NCI-H345 treated with DMSO at 0.1 percent for 48 hours (cell line): ENCODE data around the gene EMID1.

Experiments used
- DNase-seq: peaks from one replicate; lab custom pipeline; 2025; ENCODE audit not compliant: unreplicated experiment; lab: John Stamatoyannopoulos, UW

Gene EMID1

DNA sequence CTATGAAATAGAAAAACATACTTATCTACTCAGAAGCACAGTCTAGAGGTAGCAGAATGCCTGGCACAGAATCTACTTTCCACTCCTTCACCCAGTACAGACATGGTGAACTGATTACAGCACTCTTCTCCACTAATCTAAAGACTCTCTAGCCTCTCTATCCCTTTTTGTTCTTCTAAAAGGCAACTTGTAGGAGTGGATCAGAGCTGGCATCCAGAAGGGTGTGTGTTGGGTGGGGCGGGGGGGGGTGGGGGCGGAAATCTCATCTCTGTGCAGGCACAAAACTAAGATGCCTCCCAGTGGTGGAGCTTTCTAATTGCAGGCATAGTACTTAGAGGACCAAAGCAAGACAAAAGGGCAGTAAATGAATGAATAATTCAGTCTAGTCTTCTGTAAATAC is 11.5 kb upstream of the EMID1 start:
- DNase-seq = no peak

DNA sequence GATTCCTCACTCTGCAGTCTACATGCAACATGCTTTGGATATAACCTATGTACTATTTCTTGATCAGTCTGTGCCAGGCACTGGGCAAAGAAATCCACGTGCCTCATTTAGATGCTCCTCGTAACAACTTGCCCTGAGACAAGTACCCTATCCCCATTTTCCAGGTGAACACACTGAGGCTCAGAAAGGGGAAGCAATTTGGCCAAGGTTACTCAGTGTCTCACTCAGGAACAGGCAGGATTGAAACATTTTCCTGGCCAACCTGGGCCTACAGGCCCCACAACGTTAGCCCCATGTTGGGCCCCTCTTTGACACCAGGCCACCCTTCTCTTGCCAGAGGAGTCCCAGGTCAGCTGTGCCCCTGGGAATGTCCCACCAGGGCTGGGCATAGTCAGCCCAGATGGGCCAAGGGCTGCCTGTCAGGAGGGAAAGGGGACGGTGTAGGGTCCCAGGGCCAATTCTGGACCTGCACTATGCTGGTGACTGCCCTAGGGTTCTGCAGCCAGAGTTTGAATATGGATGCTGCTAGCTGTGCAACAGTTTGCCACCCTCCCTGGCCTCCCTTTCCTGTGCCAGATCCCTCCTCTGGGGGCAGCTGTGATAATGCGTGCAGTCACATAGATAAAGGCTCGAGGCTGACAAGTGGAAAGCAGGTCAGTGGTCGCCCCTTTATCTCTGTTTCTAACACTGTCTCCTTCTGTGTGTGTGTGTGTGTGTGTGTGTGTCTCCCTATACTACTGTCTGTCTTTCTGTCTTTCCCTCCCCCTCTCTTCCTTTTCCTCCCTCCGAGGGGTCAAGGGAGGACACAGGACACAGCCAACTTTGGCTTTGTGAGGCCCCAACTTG is 10.4 kb upstream of the EMID1 start:
- no peak for DNase-seq

DNA sequence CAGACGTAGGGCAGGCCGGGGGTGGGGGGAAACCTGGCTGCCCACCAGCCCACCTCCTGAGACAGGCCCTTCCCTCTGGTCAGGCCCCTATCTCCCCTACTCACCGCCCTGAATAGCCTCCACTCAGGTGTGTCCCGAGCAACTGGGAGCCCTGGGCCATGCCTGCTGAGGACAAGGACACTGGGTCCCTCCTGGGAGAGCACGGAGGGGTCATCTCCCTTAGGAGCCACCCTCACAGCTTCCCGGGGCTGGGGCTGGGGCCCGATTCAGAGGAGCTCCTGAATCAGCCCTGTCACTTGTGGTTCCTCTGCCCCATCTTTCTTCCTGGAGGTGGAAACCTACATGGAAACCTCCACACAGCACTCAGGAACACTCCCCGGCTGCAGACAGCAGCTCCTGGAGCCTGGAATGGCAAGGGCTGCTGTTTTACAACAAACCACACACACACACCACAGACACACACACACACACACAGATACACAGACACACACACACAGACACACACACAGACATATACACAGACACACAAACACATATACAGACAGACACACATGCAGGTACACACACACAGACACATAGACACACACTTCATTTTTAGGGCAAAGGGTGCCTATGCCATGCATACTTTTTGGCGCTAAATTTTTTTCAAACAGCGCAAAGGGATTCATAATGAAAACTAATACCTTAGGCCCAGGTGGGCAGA is 9.6 kb upstream of the EMID1 start:
- DNase-seq = no peak

DNA sequence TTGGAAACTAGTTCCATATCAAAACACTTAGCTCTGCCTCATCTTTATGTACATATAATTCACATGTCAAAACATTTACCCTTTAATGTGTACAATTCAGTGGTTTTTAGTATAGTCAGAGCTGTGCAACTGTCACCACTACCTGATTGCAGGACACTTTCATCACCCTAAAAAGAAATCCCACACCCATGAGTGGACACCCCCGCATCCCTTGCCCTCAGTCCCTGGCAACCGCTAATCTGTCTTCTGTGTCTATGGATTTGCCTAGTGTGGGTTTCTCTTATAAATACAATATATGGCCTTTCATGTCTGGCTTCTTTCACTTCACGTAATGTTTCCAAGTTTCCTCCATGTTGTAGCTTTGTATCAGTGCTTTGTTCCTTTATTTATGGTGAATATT is 8.6 kb upstream of the EMID1 start:
- no peak for DNase-seq

DNA sequence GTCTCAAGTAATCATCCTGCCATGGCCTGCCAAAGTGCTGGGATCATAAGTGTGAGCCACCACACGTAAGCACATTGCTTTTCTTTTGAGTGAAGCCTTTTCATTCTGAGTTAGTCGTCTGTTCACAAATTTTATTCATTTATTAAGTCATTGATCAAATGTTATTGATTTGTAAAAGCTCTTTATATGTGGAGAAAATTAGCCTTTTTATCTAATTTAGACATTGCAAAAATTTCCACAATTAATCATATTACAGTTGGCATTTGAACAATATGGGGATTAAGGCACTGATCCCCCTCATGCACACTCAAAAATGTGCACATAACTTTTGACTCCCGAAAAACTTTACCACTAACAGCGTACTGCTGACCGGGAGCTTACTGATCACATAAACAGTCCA is 7.5 kb upstream of the EMID1 start:
- DNase-seq = no peak

DNA sequence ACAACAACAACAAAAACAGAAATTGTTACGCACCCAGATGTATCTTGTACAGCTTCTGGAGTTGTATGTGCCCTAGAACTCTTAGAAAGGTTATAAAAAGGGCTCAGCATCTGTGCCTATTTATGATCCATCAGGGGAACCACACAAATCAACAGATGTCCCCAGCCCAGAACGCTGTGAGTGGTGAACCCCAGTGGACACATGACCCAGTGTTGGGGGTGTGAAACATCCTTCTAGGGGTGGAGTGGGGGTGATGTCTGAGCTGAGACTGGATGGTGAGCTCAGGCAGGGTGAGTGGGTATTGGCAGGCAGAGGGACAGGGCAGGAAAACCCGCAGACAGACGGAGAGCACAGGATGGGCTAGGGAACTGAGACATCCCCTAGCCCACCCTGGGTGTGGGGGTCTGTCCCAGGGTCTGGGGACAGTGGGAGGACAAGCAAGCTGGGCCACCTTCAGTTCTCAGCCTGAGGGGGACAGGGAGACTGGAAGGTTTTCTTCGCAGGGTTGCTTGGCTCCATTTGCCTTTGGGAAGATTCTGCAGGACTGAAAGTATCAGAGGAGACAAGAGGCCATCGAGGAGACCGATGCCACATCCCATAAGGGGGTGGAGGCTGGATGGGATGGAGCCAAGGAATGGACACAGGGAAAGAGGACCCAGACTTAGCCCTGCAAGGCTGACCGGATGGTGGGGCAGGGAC is 5.8 kb upstream of the EMID1 start:
- DNase-seq = no peak

DNA sequence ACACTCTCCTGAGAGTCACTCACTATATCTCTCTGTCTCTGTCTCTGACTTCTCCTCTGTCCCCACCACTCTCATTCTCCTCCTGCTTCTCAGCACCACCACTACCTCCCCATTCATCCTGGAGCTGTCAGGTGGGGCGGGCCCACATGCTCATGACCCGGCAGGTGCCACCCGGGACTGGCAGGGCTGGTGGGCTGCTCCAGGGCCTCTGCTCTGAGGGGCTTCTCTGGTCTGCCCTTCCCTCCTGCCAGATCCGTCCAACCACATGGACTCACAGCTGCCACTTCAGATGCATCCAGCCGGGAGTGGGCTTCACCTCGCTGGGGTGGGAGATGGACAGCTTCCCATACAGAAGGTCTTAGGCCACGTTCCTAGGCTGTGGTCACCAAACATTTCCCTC is 4.8 kb upstream of the EMID1 start:
- no peak for DNase-seq

DNA sequence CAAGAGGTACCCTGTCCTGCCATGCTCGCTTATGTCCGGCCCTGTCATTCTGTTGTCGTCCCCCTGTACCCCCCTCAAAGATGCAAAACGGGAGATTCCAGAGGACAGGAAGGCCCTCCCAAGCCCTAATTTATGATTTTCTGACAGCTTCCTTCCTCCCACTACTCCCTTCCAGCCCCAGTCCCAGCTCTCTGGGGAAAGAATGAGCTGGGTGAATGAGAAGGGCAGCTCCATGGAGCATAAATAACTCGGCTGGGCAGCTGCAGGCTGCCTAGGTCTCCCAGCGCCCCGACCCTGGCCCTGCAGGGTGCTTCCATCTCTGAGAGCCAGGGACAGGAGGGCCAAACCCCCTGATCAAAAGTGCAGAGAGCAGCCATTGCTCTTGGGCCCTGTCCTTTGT is 3.9 kb upstream of the EMID1 start:
- DNase-seq = no peak

DNA sequence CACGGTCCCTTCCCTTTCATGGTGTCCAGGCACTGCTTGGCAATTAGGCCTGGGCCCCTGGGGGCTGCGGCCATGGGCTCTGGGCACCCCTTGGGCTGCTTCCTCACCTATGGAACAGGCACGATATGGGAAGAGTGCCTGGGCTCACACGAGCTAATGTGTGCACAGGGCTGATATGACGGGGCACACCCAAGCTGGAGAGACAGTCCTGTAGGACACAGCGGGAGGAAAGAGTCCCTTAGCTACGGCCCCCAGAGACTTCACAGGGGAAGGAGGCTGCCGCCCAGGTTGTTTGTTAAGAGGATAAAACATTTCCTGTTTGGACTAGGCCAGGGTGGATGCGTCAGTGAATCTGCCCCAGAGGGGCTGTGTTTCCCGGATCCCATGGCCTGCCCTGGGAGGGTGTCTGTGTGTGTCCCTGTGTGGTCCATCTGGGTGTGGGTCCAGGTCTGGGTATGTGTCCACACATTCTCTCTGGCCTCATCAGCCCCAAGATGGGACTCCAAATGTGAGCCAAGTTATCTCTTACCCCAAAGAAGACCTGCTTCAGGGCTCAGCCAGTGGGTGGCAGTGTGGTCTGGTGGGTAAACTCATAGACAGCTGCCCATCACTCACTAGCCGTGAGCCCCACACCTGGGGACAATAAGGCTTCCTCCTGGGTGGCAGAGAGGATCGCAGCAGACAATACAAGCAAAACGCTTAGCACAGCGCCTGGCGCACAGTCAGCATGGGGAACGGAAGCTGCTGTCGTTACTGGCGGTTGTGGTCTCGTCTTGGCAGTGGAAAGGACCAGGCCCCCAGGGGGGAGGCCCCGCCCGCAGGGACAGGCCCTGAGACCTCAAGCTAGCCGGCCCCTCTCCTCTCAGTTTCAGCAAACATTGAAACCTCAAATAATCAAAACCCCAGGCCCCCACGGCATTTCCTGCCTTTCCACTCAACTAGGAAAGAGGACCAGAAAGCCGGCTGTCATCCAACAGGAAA is 3.2 kb upstream of the EMID1 start:
- no peak for DNase-seq

DNA sequence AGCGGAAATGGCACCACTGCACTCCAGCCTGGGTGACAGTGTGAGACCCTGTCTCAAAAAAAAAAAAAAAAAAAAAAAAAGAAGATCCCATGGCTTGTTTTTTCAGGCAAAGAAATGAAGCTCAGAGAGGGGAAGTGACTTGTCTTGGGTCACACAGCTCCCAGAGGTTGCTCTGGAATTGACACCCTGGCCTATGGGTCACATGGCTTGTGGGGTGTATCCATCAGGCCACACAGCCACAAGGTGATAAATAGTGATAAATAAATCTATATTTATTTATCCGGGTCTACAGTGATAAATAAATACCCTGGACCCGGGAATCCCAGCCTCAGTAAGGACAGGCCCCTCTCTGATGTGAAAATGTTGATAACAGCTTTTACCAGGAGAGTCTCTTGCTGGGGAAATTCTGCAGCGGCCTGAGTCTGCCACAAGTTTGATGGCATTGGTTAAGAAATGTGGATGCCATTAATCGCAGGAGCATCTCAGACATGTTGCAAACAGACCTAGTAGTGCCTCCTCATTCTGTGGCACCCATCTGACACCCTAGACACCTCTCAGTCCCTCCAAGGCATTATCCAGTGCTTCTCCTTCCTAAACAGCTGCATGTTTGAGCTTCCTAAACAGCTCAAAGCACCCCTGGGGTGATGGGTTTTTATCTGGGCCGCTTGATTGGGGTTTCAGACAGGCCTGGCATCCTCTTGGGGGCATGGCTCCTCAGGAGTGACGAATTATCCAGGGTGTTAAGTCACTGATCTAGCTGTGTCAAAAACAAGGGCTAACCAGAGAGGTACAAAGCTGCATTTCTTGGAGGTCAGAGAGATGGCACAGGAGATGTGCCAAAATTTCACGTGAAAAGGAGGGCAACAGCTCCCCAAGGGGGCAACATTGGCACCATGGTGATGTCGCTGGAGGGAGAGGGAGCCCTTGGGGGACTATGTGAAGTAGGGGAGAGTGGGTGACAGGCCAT is 1.9 kb upstream of the EMID1 start:
- no peak for DNase-seq

DNA sequence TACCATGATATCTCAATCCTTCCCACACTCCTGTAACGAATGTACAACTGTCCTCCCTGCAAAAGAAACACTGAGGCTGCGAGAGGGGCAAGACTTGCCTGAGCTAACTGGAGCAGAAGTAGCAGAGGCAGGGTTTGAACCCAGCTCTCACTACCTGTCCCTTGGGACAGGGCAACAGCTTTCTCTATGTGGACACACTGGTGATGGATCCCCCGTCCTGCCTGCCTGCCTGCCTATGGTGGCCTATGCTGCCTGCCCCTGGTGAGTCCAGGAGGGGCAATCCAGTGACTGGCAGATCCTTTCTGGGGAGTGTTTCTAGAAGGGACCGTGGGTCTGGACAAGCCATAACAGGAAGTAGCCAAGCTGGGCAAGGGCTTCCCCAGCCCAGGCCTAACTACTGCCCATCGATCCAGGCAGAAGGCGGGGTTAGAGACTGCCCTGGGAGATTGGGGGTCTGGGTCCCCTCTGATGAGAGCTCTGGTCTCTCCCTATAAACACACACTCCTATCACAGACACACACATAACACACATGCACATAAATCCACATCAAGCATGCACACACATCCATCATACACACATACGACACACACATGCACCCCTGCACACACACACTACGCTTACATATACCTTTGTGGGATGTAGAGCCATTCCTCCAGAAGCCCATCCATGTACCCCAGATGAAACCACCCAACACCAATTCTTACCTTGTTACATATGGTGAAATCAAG is 1.1 kb upstream of the EMID1 start:
- DNase-seq = no peak

DNA sequence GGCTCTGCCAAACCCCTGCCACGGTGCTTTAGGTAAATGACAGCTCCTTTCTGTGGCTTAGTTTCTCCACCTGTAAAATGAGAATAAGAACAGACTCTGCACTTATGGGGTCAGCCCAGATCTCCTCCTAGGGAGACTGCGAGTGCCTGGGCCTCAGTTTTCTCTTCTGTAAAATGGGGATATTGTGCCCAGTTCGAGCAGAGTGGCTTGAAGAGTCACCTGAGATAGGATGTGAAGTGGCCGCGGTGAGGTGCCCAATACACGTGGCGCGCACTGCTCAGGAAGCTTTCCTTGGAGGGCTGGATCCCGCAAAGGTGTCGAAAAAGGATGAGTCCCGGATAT is 473 bp upstream of the EMID1 start:
- no peak for DNase-seq

DNA sequence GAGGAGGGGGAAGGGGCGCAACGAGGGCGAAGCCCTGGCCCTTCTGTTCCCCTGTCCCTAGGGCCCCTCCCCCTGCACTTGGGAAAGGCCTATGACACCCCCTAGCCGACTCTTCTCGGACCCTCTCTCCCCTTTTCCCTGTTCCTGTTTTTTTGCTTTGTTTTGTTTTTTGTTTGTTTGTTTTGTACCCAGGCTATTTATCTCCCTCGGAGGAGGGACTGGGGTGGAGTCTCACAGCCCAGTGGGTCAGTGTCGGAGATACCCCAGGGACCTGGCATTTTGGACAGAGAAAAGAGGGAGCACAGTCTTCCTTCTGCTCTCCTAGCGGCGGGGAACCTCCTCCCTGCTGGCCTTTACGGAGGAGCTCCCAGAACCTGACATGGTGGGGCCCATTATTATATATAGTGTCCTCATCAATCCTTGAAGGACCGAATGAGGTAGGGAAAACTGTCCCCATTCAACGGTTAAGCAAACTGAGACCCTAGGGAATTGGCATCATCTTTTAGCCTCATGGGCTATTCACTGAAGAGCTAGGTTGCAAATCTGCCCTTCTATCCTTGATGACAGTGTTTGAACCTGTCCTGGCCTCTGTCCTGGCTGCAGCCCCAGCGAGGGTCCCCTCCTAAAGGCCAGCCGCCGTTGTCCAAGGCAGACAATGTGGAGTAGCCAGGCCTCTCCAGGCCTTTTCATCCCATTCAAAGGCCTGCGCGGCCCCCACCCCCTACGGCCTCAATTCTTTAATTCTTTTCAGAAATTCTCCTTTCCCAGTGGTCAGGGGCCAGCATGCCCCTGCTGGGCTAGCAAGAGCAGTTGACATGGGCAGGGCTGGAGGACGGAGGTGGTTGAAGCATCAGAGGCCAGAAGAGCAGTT is 911 bp downstream of the EMID1 start:
- no peak for DNase-seq

DNA sequence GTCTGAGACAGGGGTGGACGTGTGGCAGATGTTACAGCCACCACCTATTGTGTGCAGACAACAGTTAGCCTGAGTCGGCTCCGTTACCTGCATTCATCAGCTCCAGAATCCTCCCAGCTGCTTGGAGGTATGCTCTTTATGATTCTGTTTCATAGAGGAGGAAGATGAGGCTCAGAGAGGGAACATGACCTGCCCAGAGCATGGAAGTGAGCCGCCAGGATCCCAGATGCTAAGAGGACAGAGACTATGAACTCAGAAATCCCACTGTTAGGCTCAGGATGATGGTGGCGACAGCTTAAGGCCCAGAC is 1.5 kb downstream of the EMID1 start:
- DNase-seq = no peak

DNA sequence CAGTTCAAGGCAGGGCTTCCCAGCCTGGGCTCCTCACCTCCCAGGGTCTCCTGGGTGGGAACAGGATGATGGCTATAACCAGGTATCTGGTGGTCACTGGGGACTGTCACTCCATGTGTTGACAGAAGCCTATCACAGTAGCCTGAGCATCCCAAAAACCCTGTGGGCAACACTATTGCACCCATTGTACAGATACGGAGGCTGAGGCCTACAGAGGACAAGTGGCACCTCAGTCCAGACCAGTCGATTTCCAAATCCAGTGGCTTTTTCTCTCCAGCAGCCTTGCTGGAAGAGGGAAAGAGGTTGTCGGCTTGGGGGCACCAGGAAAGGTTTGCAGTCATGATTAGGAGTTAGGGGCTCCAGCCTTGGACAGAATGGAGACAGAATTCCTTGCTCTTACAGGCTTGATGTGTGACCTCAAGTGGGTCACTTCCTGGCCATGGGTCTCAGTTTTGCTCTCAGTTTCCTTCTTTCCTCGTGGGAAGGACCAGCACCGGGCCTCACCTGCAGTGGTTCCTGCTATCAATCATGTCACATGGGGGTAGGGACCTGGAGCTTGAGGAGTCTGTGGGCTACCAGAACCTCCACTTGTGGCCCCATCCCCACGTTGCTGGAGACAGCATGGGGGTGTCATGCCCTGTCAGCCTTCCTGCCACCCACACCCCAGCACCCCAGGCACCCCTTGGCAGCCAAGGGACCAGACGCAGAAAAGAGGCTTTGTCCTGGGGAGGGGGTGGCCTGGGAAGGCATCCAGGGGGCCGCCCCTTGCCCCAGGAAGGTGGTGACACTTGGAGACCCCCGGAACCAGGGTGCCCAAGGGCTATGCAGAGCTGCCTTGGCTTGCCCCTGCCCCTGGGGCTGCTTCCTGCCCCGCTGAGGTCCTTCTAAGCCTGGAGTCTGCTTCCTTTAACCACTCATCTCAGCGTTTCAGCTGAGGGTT is 2.1 kb downstream of the EMID1 start:
- no peak for DNase-seq

DNA sequence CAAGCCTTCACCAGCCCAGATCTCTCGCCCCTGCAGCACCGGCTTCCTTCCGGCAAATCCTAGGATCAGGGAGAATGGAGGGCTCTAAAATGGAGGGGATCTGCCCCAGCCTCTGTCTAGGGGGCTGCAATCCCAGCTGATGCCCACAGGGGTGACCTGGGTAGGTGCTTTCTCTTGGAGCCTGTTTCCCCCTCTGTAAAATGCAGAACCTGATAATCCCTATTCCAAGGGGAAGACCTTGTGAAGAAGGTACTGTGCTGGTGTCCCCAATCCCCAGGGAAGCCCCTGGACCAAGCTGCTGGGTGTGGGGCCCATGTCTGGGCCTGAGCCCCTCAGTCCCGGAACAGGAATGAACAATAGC is 2.8 kb downstream of the EMID1 start:
- no peak for DNase-seq

DNA sequence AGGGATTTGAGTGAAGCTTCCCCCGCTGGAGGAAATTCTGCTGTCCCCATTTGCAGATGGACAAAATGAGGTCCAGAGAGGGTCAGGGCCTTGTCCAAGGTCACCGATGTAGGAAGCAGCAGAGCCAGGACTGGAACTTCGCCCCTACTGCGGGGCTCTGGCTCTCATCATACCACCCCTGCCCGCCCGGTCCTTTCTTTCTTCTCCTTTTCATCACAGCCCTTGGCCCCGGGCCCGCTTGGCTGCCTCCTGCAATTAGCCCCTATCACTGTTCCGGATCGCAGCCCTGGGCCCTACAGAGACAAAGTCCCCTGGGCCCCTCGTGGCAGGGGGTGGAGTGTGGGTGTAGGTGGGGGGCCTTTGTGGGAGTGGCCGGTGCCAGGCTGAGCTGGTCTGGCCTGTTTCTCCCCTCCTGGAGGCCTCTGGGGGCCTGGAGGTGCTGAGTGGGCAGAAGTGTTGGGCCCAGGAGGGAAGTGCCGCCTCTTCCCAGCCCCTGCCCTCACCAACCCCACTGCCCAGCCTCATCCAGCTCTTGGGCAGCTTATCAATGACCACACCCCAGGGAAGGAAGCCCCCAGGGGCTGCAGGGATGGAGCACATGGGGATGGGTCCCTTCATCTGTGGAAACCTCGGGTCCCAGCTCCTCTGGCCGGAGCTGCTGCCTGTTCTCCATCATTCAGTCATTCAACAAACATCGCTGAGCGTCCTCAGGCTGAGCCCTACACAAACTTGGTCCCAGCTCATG is 3.4 kb downstream of the EMID1 start:
- no peak for DNase-seq
